Stimulated activated CD4-positive, alpha-beta T cell treated with anti-CD3 and anti-CD28 coated beads, Interleukin-2, amount 100 ng/mL, for 4 hours (primary cell): ENCODE results near the gene MON2.
"Not testable (repeated sequence)": the region's sequence is repeated elsewhere in the genome, so short reads cannot be mapped to it uniquely, and the experiment has no call there.

ENCODE experiments used
- DNase-seq: peaks from one replicate; pipeline ENCODE4 v3.0.0-alpha.2; 2020; ENCODE audit warnings: low read depth

The MON2 gene

GRCh38 chr12:62466594-62467491 is at the start of gene MON2:
Gene MON2 (plus strand): TSS chr12:62466826. CDS start chr12:62467208, 382 bp downstream.
- DNase-seq = peak; percentile 74

- DNase-seq = no peak
These were observed 40.5 kb upstream of the MON2 start for GRCh38 chr12:62426089-62426488.

GRCh38 chr12:62429457-62429856 is 37.2 kb upstream of the MON2 start:
- no peak for DNase-seq

GRCh38 chr12:62434494-62435302 is 31.9 kb upstream of the MON2 start:
- DNase-seq = no peak

- no peak for DNase-seq
These were observed 31.1 kb upstream of the MON2 start for GRCh38 chr12:62435303-62436163.

GRCh38 chr12:62436164-62436503 is 30.5 kb upstream of the MON2 start:
- DNase-seq = no peak

- peak; percentile 36 for DNase-seq
These were observed 28.4 kb upstream of the MON2 start for GRCh38 chr12:62438098-62438692.

- DNase-seq = no peak
These were observed 19.7 kb upstream of the MON2 start for GRCh38 chr12:62446754-62447452.

- DNase-seq = no peak
These were observed 18.2 kb upstream of the MON2 start for GRCh38 chr12:62448436-62448835.

- DNase-seq = not testable (repeated sequence)
These were observed 11.2 kb upstream of the MON2 start for GRCh38 chr12:62455429-62455828.

- DNase-seq = no peak
These were observed 8.0 kb upstream of the MON2 start for GRCh38 chr12:62458626-62459025.

GRCh38 chr12:62459976-62460375 is 6.7 kb upstream of the MON2 start:
- no peak for DNase-seq

- not testable (repeated sequence) for DNase-seq
These were observed 5.3 kb upstream of the MON2 start for GRCh38 chr12:62461171-62461837.

- DNase-seq = not testable (repeated sequence)
These were observed 3.4 kb upstream of the MON2 start for GRCh38 chr12:62463252-62463651.

- DNase-seq = no peak
These were observed 520 bp upstream of the MON2 start for GRCh38 chr12:62466018-62466593.

- DNase-seq = no peak
These were observed 1.8 kb downstream of the MON2 start for GRCh38 chr12:62468397-62468796.

GRCh38 chr12:62468935-62469334 is 2.3 kb downstream of the MON2 start:
- DNase-seq = no peak

- no peak for DNase-seq
These were observed 3.1 kb downstream of the MON2 start for GRCh38 chr12:62469704-62470103.

- no peak for DNase-seq
These were observed 5.1 kb downstream of the MON2 start for GRCh38 chr12:62471734-62472133.

- no peak for DNase-seq
These were observed 5.8 kb downstream of the MON2 start for GRCh38 chr12:62472472-62472871.
